ENCODE measurements around the gene KCNJ10.

Gene KCNJ10

GRCh38 chr1:160021376-160022074, 48.4 kb downstream of the KCNJ10 start:
- no peak for TF ChIP-seq ARNTL (CRISPR knock-in tag; IDR thresholded peaks at IDR 0.05; ENCODE audit: borderline replicate concordance, low read depth)
- no peak for TF ChIP-seq TSHZ2 (CRISPR knock-in tag; IDR thresholded peaks at IDR 0.05)
- no peak for ATAC-seq

GRCh38 chr1:160020196-160020595, 49.8 kb downstream of the KCNJ10 start:
- ATAC-seq: no peak
- TF ChIP-seq ZNF565 (CRISPR knock-in tag; conservative IDR thresholded peaks at IDR 0.05; ENCODE audit: low read depth) (no peak), PPARA (CRISPR knock-in tag; IDR thresholded peaks at IDR 0.05; ENCODE audit: borderline replicate concordance) (no peak), SNAI2 (CRISPR knock-in tag; IDR thresholded peaks at IDR 0.05) (no peak), ZFP30 (CRISPR knock-in tag; IDR thresholded peaks at IDR 0.05) (no peak), TOX (CRISPR knock-in tag; IDR thresholded peaks at IDR 0.05; ENCODE audit: borderline replicate concordance) (no peak), ZNF8 (CRISPR knock-in tag; IDR thresholded peaks at IDR 0.05) (no peak), ZFP3 (CRISPR knock-in tag; IDR thresholded peaks at IDR 0.05) (no peak), ESRRG (CRISPR knock-in tag; IDR thresholded peaks at IDR 0.05) (no peak), TSHZ2 (CRISPR knock-in tag; IDR thresholded peaks at IDR 0.05) (no peak), GLIS3 (CRISPR knock-in tag; IDR thresholded peaks at IDR 0.05) (no peak), CSDC2 (CRISPR knock-in tag; IDR thresholded peaks at IDR 0.05) (no peak), CREB5 (CRISPR knock-in tag; IDR thresholded peaks at IDR 0.05; ENCODE audit: low read depth) (no peak), BACH2 (CRISPR knock-in tag; IDR thresholded peaks at IDR 0.05; ENCODE audit: borderline replicate concordance) (no peak)

GRCh38 chr1:160018900-160019299, 51.1 kb downstream of the KCNJ10 start:
- peak; percentile 93 for ATAC-seq
- no peak for TF ChIP-seq CSRNP3 (CRISPR knock-in tag; IDR thresholded peaks at IDR 0.05)
- no peak for TF ChIP-seq CREB5 (CRISPR knock-in tag; IDR thresholded peaks at IDR 0.05; ENCODE audit: low read depth)
- TF ChIP-seq RARB (CRISPR knock-in tag; IDR thresholded peaks at IDR 0.05): no peak
- no peak for TF ChIP-seq CSDC2 (CRISPR knock-in tag; IDR thresholded peaks at IDR 0.05)
- no peak for TF ChIP-seq PATZ1 (CRISPR knock-in tag; IDR thresholded peaks at IDR 0.05; ENCODE audit: borderline replicate concordance)
- no peak for TF ChIP-seq ZFP3 (CRISPR knock-in tag; IDR thresholded peaks at IDR 0.05)
- no peak for TF ChIP-seq POU6F1 (CRISPR knock-in tag; IDR thresholded peaks at IDR 0.05; ENCODE audit: borderline replicate concordance, low read depth)
- TF ChIP-seq ZFP30 (CRISPR knock-in tag; IDR thresholded peaks at IDR 0.05): no peak
- no peak for TF ChIP-seq BACH2 (CRISPR knock-in tag; IDR thresholded peaks at IDR 0.05; ENCODE audit: borderline replicate concordance)
- no peak for TF ChIP-seq PPARA (CRISPR knock-in tag; IDR thresholded peaks at IDR 0.05; ENCODE audit: borderline replicate concordance)
- TF ChIP-seq OSR1 (CRISPR knock-in tag; IDR thresholded peaks at IDR 0.05): no peak
- no peak for TF ChIP-seq ZNF70 (CRISPR knock-in tag; IDR thresholded peaks at IDR 0.05)
- no peak for TF ChIP-seq ESRRG (CRISPR knock-in tag; IDR thresholded peaks at IDR 0.05)
- no peak for TF ChIP-seq ZNF8 (CRISPR knock-in tag; IDR thresholded peaks at IDR 0.05)
- no peak for TF ChIP-seq GLIS3 (CRISPR knock-in tag; IDR thresholded peaks at IDR 0.05)
